SIG-M5 (cell line): ENCODE results near the gene MASP1.
"Not testable (repeated sequence)": the region's sequence is repeated elsewhere in the genome, so short reads cannot be mapped to it uniquely, and the experiment has no call there.

Source experiments
- DNase-seq: peaks from one replicate; lab custom pipeline; 2025; lab: John Stamatoyannopoulos, UW

MASP1 gene

DNA sequence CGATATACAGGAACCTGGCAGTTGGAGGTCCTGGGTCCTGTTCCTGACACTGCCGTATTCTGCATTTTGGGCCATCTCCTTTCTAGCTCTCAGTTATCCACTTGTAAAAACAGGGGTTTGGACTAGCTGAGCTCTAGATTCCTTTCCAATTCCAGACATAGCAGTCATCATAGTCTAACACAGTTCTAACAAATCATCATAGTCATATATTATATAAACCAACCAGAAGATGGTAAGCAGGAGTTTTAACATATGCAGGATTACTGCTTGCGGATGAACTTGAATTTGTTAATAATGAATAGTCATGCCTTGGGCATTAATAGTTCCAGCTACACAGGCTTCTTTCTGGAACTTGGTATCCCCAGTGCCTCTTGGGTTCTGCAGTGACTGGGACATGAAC is 26.6 kb downstream of the MASP1 start:
- DNase-seq = no peak

DNA sequence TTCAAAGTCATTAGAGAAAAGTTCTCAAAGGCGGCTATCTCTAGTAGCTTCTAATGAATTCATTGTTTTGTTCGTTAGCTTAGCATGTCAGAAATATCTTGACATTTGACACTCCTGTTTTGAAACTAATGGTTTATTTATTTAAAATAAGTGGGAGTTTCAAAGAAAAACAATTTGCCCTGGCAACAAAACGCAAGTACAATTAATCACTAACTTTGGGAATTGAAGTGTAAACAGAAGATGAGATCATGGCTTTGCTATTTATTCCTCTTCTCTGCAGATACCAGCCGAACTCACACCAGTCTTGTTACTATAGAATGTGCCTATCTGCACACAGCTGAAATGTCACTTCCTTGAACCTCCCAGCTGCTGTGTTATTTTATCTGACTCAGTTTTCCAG is 27.5 kb downstream of the MASP1 start:
- DNase-seq = no peak

DNA sequence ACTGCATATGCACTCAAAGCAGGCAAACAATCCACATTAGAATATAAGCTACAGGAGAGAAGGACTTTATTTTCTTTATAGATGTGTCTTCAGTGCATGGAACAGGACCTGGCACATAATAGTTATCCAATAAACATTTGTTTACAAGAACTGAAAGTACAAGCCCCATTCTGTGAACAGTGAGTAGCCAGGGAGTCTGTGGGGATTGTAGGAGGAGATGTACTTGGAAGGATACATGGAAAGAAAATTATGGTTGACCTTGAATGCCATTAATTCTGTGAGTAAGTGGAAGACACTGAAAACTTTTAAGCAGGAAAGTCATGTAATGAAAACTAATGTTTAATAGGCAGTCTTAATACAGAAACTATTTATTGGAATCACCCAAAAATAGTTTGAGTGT is 28.3 kb downstream of the MASP1 start:
- no peak for DNase-seq

DNA sequence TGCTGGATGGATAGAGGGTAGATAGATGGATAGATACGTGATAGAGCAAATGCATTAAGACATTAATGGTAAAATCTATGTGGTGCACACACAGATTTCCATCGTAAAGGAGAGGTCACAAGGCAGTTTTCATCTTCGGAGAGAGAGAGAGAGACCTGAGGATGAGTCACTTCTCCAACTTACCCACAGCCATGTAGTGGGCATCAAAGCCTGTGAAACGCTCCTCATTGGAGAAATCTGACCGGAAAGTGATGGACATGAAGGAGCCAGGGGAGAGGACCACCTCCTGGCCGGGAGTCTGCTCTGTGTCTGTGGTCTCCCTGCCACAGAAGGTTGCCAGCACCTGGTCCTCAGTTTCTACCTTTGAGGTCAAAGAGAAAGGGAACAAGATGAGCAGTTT is 29.2 kb downstream of the MASP1 start:
- no peak for DNase-seq

DNA sequence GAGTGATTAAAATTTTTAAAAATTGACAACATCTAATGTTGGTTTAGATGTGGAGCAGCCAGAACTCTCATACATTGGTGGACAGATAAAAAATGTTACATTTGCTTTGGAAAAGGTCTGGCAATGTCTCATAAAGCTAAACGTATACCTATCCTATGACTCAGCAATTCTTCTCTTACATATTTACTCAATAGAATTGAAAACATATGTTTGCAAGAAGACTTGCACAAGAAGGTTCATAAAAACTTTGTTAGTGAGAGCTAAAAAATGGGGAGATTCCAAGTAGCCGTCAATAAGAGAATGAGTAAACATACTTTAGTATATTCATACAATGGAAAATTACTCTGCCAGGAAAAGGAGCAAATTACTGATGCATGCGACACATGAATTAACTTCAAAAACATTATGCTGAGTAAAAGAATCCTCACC is 30.0 kb downstream of the MASP1 start:
- DNase-seq = no peak

DNA sequence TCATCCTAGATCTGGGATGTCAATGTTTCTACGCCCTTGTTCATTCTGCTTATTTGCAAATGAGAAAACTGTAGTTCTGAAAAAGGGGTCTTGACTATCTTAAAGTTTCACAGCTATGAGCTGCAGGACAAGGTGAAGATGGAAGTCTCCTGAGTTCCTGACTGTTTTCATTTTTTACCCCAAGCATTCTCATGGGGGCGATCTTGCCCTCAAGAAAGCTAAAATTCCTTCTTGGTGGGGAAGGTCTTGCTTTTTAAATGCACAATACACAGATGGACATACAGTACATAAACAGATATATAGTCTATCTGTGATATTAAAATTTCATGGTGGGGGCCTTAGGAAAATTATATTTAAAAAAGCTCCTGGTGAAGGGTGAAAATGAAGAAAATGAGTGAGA is 32.4 kb downstream of the MASP1 start:
- no peak for DNase-seq

DNA sequence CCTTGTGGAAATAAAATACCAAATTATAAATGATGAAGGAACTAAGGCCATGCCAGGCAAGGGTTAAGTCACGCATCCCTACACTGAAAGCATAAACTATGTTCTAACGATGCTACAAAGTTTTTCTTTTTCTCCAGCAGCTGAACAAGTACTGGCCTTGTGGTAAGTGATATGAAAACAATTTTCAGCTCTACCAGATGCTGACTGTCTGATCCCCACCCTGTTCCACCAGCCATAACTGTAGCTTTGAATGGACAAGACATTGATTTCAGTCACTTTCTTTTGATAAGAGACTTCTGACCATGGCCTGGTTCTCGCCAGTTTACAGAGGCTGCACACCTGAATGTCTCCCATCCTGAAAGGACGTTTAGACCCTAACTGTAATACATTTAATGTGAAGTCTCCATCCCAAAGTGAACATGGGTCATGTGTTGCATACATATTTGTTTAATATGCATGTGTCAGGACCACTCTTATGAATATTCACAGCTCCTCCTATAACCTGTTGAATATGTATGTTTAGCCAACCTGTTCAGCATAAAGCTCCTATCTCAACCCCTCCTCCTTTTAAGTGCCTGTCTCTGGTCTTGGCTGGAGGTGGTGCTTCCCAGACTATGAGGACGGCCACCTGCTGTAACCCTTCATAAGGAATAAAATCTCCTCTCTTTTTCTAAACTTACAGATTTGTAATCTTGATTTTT is 33.4 kb downstream of the MASP1 start:
- no peak for DNase-seq

DNA sequence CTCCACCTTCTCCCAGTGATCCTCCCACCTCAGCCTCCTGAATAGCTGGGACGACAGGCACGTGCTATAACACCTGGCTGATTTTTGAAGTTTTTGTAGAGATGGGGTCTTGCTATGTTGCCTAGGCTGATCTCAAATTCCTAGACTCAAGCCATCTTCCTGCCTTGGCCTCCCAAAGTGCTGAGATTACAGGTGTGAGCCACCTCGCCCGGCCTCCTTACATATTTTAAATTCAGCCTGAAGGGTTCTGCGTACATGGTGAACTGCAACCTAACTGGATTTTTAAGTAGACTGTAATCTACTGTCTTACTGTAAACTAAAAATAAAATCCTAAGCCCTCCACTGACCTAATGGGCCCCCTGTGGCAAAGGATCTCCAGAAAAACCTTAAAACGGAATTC is 34.1 kb downstream of the MASP1 start:
- DNase-seq = no peak

DNA sequence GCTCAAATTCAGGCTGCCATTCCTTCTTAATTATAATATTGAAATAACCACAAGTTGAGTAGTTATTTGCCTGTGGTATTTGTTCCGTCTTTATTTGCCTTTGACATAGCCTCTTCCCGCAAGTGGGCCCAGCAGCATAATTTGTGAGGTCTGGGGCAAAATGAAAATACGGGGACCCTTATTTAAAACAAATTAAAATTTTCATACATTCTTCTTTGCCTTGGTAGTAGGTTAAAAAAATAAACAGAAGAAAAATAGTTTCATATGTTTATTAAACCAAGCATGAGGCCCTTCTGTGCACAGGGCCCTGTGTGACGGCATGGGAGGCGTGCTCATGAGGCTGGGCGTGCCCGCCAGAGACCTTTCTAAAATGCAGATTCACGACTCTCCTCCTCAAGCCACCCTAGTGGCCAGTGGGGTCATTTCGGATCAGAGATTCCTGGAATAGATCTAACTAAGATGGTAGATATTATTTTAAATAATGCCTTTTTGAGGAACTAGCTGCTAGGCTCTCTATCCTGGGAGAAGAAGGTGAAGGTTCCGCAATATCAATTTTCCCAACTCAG is 35.4 kb downstream of the MASP1 start:
- no peak for DNase-seq

DNA sequence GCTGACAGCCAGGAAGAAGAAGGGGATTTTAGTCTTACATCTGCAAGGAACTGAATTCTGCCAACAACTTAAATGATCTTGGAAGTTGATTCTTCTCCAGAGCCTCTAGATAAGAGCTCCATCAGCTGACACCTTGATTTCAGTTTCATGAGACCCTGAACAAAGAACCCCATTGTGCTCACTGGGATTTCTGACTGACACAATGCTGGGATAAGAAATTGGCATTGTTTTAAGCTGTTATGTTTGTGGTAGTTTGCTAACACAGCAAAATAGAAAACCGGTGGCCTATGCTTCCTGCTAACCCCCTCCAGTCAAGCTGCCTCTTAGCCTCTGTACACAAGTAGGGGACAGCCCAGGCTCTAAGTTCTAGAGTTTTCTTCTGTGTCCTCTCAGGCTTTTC is 36.2 kb downstream of the MASP1 start:
- DNase-seq = no peak

DNA sequence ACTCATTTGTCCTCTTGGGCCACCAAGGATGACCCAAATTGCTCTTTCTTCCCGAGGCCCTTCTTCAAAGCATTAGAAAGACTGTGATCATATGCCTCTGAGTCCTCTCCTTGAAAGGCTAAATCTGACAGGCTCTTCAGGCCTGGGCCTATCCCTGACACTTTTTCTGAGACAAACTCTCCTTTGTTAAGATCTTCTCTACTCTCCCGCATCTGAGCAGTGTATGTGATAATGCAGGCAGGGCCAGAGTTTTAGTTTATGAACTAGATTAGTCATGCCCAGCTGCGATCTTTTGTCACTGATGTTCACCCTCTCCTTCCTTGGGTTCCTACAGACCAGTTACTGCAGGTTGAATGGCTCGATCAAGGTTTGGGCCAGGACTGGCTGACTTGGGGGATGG is 39.2 kb downstream of the MASP1 start:
- DNase-seq = no peak

DNA sequence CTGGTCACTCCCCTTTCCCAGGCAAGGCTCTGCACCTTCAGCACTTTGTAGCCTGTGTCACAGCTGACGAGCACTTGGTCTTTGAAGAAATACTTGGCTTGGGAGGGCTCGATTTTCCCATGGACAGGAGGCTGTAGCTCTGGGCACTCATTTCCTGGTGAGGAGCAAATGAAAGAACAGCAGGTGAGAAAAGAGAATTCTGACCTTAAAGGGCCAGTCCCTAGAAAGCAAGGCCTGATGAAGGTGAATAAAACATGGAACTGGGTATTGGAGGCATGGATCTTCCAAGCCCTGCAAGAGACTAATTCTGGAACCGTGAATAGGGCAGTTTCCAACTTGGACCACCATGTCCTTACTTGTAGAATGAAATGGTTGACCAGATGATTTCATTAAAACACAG is 39.9 kb downstream of the MASP1 start:
- DNase-seq = no peak

DNA sequence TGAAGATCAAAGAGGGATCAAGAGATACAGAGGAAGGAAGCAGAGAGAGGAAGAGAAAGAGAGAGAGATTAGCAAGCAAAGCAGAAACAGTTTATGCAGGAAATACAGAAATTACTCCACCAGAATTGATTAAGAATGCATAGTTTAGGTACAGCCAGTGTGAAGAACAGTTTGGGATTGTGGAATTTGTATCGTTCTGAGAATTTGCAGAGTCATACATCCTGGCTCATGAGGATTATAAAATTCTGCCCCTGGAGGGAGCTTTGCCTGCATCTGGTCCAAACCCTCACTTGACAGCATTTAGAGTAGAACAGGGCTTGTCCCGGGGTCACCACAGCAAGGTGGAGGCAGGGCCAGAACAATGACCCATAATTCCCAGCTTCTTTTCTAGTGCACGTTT is 44.1 kb downstream of the MASP1 start:
- no peak for DNase-seq

DNA sequence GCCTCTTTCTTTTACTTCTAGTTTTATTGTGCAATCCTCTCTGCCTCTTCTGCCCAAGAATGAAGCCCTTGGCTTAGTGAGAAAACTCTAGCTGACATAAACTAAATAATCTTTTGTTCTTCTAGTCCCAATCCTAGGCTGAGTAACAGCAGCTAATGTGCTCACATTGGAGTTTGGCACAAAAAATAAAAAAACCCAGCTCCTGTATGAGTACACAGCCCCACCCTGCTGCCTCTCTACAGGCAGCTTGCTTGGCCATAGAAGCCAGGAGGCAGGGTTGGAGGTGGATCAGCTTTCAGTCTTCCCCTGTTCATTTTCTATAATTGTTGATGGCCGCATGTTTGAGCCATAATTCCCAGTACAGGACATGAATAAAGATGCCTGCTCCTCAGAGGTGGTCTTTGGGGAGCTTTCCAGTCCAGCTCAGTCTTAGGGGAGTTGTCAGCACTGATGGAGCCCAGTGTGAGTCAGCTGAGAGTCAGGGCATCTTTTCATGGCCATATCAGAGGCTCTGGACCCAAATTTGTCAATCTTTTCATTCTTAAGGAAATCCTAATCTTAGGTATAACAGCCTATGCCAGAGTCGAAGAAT is 47.5 kb downstream of the MASP1 start:
- DNase-seq = no peak

DNA sequence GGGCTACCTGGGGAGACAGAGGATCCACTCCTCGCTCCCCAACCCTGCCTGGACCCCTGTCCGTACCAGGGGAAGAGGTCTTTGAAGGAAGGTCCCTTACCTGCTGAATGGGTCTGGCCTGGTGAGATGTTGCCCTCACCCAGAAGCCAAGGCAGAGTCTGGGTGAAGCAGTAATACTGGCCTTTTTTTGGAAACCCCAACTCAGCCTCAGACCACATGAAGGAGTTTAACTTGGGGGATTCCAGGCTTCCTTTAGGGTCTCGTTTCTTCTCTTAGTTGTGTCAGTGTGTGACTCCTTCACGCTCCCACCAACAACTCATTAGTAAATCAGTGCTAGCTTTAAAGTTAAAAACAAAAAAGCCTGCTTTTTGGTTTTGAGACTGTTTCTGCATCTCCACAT is 48.6 kb downstream of the MASP1 start:
- no peak for DNase-seq

DNA sequence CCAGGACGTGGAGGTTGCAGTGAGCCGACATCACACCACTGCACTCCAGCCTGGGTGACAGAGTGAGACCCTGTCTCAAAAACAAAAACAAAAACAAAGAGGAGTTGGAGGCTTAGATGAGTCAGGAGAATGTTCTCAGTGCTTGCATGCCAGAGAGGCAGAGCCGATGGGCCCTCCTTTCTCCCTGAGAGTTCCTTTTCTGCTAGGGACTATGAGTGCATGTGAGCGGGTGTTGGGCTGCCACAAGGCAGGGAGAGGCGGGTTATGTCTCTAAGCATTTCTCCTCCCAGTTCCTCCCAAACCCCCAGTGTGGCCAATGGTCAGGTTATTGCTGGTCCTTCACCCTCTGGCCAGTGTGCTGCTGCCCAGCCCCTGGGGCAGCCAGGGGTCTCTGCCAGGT is 49.1 kb downstream of the MASP1 start:
- DNase-seq = no peak

DNA sequence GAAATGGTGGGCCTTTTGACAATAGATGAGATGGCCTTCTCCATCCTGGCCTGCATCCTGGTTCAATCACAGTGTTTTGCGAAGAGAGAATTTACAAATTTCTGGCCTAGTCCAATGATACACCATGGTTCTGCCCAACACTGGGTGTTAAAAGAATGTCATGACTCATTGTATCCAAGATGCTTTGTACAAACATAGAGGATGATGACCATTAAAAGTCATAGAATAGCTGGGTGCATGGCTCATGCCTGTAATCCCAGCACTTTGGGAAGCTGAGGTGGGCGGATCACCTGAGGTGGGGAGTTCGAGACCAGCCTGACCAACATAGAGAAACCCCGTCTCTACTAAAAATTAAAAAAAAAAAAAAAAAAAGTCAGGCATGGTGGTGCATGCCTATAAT is 52.7 kb downstream of the MASP1 start:
- not testable (repeated sequence) for DNase-seq

DNA sequence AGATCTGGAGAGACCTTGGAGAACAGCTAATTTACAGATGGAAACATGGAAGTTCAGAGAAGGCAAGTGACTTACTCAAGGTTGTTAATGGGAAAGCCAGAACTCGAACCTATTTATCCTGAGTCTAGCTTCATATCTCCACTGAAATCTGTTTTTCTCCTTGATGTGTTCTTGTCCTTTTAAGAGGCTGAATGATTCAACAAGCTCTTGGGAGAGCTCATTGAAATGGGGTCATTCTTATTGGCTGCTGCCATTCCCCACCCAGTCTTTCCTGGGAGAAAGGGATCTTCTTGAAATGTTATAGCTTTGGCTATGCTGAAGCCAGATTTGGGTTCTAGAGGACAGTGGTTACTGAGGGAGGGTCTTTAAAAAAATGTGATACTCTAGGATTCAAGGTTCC is 53.3 kb downstream of the MASP1 start:
- DNase-seq = no peak

DNA sequence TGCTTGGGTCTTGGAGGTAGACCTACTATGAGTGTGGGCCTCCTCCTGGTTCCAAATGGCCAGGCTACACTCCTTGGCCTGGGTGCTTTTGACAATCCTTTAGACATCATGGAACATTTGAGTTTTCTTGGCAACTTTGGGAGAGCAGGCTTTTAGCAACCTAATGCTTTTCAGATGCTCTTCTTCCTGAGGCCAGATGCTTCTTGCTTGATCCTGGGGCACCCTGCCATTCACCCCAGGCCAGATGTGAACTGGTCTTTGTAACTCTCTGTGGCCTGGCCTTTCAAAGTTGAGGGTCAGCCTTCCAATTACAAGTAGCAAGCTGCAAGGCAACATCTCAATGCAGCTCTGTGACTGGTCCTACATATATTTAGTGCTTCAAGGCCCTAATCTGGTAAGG is 53.8 kb downstream of the MASP1 start:
- no peak for DNase-seq

DNA sequence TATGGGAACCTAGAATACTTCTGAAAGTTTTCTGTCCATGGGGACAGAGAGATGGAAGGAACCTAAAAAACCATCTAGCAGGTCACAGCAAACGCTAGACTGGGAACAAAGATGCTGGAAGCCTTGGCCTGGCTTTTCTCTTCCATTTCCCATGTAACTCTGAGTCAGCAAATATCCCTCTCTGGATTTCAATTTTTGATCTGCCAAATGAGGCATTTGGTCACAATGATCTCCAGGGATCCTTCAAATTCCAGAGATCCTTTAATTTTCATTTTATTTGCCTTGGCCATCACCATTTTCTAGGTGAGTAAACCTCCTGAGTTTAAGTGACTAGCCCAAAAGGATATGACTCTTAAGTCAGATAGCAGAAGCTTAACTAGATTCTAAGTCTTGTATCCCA is 54.6 kb downstream of the MASP1 start:
- no peak for DNase-seq

DNA sequence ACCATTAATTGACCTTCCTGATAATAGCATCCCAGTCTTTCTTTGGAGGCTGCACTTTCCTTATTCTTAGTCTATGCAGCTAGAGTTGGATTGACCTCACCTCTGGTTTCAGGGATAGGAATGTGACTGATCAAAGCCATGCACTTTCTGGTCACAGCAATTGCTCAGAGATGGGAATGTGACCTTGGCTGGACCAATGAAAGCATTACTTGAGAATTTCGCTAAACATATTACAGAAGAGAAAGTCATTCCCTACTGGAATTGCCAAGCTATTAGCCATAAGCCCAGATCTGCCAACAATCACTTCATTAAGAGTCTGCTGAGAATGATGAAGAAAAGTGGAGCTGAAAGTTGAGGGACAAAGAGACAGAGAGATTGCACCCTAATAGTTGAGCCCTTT is 61.5 kb downstream of the MASP1 start:
- DNase-seq = no peak

DNA sequence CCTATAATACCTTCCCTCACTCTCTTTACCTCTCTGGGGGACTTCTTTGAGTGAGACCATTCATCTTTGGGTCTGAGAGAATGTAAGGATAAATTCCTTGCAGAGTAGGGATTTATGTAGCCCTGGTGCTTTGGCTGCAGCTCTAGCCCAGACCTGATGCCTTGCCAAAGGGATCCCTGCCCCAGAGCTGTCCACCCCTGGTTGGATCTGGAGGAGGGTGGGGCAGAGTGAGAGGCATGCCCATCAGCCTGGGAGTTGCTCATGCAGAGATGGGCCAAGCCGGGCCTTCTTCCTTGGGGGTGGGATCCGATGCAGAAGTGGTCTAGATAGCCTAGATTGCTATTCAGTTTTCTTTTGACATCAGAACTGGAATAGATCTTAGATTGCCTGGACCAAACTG is 62.8 kb downstream of the MASP1 start:
- DNase-seq = no peak

DNA sequence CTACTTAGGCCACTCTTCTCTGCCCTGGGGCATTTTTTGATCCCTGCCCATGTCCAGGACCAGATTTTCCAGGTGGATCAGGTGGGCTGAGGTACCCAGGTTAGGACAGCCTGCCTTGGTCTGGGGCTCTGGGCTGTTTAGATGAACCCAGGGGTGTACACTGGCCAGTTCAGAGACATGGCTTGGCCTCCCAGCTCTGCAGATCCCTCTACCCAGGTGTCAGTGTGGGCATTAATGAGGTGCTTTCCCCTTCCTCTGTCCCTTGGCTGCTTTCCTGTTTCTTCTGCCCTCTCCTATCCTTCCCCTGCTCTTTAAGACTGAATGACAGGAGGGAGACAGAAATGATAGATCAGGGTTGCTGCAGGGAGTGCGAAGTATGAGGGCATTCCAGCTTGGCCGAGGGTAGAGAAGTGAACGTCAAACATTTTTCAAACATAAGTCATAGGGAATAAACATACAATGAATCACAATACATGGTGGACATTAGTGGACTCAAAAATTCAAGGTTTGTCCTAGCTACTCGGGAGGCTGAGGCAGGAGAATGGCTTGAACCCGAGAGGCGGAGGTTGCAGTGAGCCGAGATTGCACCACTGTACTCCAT is 63.8 kb downstream of the MASP1 start:
- no peak for DNase-seq

DNA sequence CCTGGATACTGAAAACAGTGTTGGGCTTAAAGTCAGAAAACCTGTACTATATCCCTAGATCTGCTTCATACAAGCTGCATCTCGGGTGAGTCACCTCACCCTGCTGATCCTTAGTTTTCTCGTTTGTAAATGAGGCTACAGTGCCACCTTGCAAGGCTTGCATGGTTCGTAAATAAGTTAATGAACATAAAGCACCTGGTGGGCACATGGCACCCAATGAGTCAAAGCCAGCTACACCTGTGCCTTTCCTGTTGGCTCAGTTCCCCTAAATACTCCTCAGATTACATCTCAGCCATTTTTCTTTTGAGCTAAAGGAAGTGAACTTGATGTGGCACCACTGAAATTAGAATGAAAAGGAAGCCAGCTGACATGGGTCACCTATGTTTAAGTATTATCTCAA is 67.7 kb downstream of the MASP1 start:
- DNase-seq = no peak
